ENCODE results near the gene ZNF697.
A peak's percentile ranks its signal among the peaks of the same experiment; 100 is the strongest.
"Not testable (repeated sequence)": the region's sequence is repeated elsewhere in the genome, so short reads cannot be mapped to it uniquely, and the experiment has no call there.

ZNF697 gene

GRCh38 chr1:119647734-119648619 is at the start of gene ZNF697:
TSS of gene ZNF697 (minus strand) at chr1:119648266. CDS start at chr1:119626100, 22,166 bp downstream.
- Histone ChIP-seq H3K36me3 (ENCODE audit: control insufficient read depth, insufficient read depth, low read length) (no peaks in the 10 kb centered on the region), H3K4me1 (ENCODE audit: control insufficient read depth, insufficient read depth, low read length) (no peaks in the 10 kb centered on the region), H3K27me3 (ENCODE audit: control insufficient read depth, insufficient read depth, low read length) (no peaks in the 10 kb centered on the region), H3K27ac (ENCODE audit: low read depth, low read length) (peak within 1 kb of the TSS; percentile 72), H3K4me3 (ENCODE audit: low read length) (peak within 1 kb of the TSS; percentile 83), H3K9ac (ENCODE audit: low read length) (peak within 1 kb of the TSS; percentile 74)

GRCh38 chr1:119697598-119697997 is 49.5 kb upstream of the ZNF697 start:
- H3K36me3 ChIP-seq (ENCODE audit: control insufficient read depth, insufficient read depth, low read length) = no peaks in the 10 kb centered on the region
- H3K4me1 ChIP-seq (ENCODE audit: control insufficient read depth, insufficient read depth, low read length) = no peaks in the 10 kb centered on the region
- H3K27ac ChIP-seq (ENCODE audit: low read depth, low read length) = no peak overlapping the region
- H3K4me3 ChIP-seq (ENCODE audit: low read length) = no peak overlapping the region
- no peaks in the 10 kb centered on the region for H3K27me3 ChIP-seq (ENCODE audit: control insufficient read depth, insufficient read depth, low read length)
- H3K9ac ChIP-seq (ENCODE audit: low read length) = no peak overlapping the region

- H3K4me1 ChIP-seq (ENCODE audit: control insufficient read depth, insufficient read depth, low read length); H3K36me3 ChIP-seq (ENCODE audit: control insufficient read depth, insufficient read depth, low read length); H3K4me3 ChIP-seq (ENCODE audit: low read length); H3K27me3 ChIP-seq (ENCODE audit: control insufficient read depth, insufficient read depth, low read length); H3K27ac ChIP-seq (ENCODE audit: low read depth, low read length); H3K9ac ChIP-seq (ENCODE audit: low read length): not testable (repeated sequence)
Measured at GRCh38 chr1:119696863-119697262, 48.8 kb upstream of the ZNF697 start.

- Histone ChIP-seq H3K36me3 (ENCODE audit: control insufficient read depth, insufficient read depth, low read length) (no peaks in the 10 kb centered on the region), H3K9ac (ENCODE audit: low read length) (no peak overlapping the region), H3K4me1 (ENCODE audit: control insufficient read depth, insufficient read depth, low read length) (no peaks in the 10 kb centered on the region), H3K4me3 (ENCODE audit: low read length) (no peak overlapping the region), H3K27me3 (ENCODE audit: control insufficient read depth, insufficient read depth, low read length) (no peaks in the 10 kb centered on the region), H3K27ac (ENCODE audit: low read depth, low read length) (no peak overlapping the region)
Measured at GRCh38 chr1:119689511-119689910, 41.4 kb upstream of the ZNF697 start.

GRCh38 chr1:119688810-119689209 is 40.7 kb upstream of the ZNF697 start:
- H3K4me3 ChIP-seq (ENCODE audit: low read length) = no peak overlapping the region
- H3K9ac ChIP-seq (ENCODE audit: low read length) = no peak overlapping the region
- no peaks in the 10 kb centered on the region for H3K36me3 ChIP-seq (ENCODE audit: control insufficient read depth, insufficient read depth, low read length)
- H3K4me1 ChIP-seq (ENCODE audit: control insufficient read depth, insufficient read depth, low read length) = no peaks in the 10 kb centered on the region
- no peaks in the 10 kb centered on the region for H3K27me3 ChIP-seq (ENCODE audit: control insufficient read depth, insufficient read depth, low read length)
- no peak overlapping the region for H3K27ac ChIP-seq (ENCODE audit: low read depth, low read length)

GRCh38 chr1:119687434-119688079 is 39.5 kb upstream of the ZNF697 start:
- no peak overlapping the region for H3K4me3 ChIP-seq (ENCODE audit: low read length)
- no peak overlapping the region for H3K27ac ChIP-seq (ENCODE audit: low read depth, low read length)
- no peak overlapping the region for H3K9ac ChIP-seq (ENCODE audit: low read length)
- no peaks in the 10 kb centered on the region for H3K36me3 ChIP-seq (ENCODE audit: control insufficient read depth, insufficient read depth, low read length)
- H3K4me1 ChIP-seq (ENCODE audit: control insufficient read depth, insufficient read depth, low read length) = no peaks in the 10 kb centered on the region
- H3K27me3 ChIP-seq (ENCODE audit: control insufficient read depth, insufficient read depth, low read length) = no peaks in the 10 kb centered on the region

- no peak overlapping the region for H3K4me3 ChIP-seq (ENCODE audit: low read length)
- H3K9ac ChIP-seq (ENCODE audit: low read length) = no peak overlapping the region
- H3K27ac ChIP-seq (ENCODE audit: low read depth, low read length) = no peak overlapping the region
- no peaks in the 10 kb centered on the region for H3K27me3 ChIP-seq (ENCODE audit: control insufficient read depth, insufficient read depth, low read length)
- H3K36me3 ChIP-seq (ENCODE audit: control insufficient read depth, insufficient read depth, low read length) = no peaks in the 10 kb centered on the region
- H3K4me1 ChIP-seq (ENCODE audit: control insufficient read depth, insufficient read depth, low read length) = no peaks in the 10 kb centered on the region
Measured at GRCh38 chr1:119686661-119687060, 38.6 kb upstream of the ZNF697 start.

GRCh38 chr1:119683893-119684292 is 35.8 kb upstream of the ZNF697 start:
- Histone ChIP-seq H3K36me3 (ENCODE audit: control insufficient read depth, insufficient read depth, low read length) (no peaks in the 10 kb centered on the region), H3K4me3 (ENCODE audit: low read length) (no peak overlapping the region), H3K4me1 (ENCODE audit: control insufficient read depth, insufficient read depth, low read length) (no peaks in the 10 kb centered on the region), H3K9ac (ENCODE audit: low read length) (no peak overlapping the region), H3K27me3 (ENCODE audit: control insufficient read depth, insufficient read depth, low read length) (no peaks in the 10 kb centered on the region), H3K27ac (ENCODE audit: low read depth, low read length) (no peak overlapping the region)

- no peak overlapping the region for H3K27ac ChIP-seq (ENCODE audit: low read depth, low read length)
- H3K9ac ChIP-seq (ENCODE audit: low read length) = no peak overlapping the region
- H3K4me1 ChIP-seq (ENCODE audit: control insufficient read depth, insufficient read depth, low read length) = no peaks in the 10 kb centered on the region
- H3K4me3 ChIP-seq (ENCODE audit: low read length) = no peak overlapping the region
- H3K36me3 ChIP-seq (ENCODE audit: control insufficient read depth, insufficient read depth, low read length) = no peaks in the 10 kb centered on the region
- H3K27me3 ChIP-seq (ENCODE audit: control insufficient read depth, insufficient read depth, low read length) = no peaks in the 10 kb centered on the region
Measured at GRCh38 chr1:119682141-119682540, 34.1 kb upstream of the ZNF697 start.

GRCh38 chr1:119681560-119681959 is 33.5 kb upstream of the ZNF697 start:
- Histone ChIP-seq H3K27ac (ENCODE audit: low read depth, low read length) (no peak overlapping the region), H3K4me3 (ENCODE audit: low read length) (no peak overlapping the region), H3K36me3 (ENCODE audit: control insufficient read depth, insufficient read depth, low read length) (no peaks in the 10 kb centered on the region), H3K27me3 (ENCODE audit: control insufficient read depth, insufficient read depth, low read length) (no peaks in the 10 kb centered on the region), H3K9ac (ENCODE audit: low read length) (no peak overlapping the region), H3K4me1 (ENCODE audit: control insufficient read depth, insufficient read depth, low read length) (no peaks in the 10 kb centered on the region)

- Histone ChIP-seq H3K36me3 (ENCODE audit: control insufficient read depth, insufficient read depth, low read length) (no peaks in the 10 kb centered on the region), H3K27ac (ENCODE audit: low read depth, low read length) (no peak overlapping the region), H3K9ac (ENCODE audit: low read length) (no peak overlapping the region), H3K27me3 (ENCODE audit: control insufficient read depth, insufficient read depth, low read length) (no peaks in the 10 kb centered on the region), H3K4me1 (ENCODE audit: control insufficient read depth, insufficient read depth, low read length) (no peaks in the 10 kb centered on the region), H3K4me3 (ENCODE audit: low read length) (no peak overlapping the region)
Measured at GRCh38 chr1:119680723-119681122, 32.7 kb upstream of the ZNF697 start.

GRCh38 chr1:119680193-119680592 is 32.1 kb upstream of the ZNF697 start:
- Histone ChIP-seq H3K4me1 (ENCODE audit: control insufficient read depth, insufficient read depth, low read length) (peaks cover 2% of the 10 kb centered on the region), H3K27me3 (ENCODE audit: control insufficient read depth, insufficient read depth, low read length) (no peaks in the 10 kb centered on the region), H3K9ac (ENCODE audit: low read length) (no peak overlapping the region), H3K4me3 (ENCODE audit: low read length) (no peak overlapping the region), H3K36me3 (ENCODE audit: control insufficient read depth, insufficient read depth, low read length) (no peaks in the 10 kb centered on the region), H3K27ac (ENCODE audit: low read depth, low read length) (no peak overlapping the region)

- Histone ChIP-seq H3K36me3 (ENCODE audit: control insufficient read depth, insufficient read depth, low read length) (no peaks in the 10 kb centered on the region), H3K27ac (ENCODE audit: low read depth, low read length) (no peak overlapping the region), H3K27me3 (ENCODE audit: control insufficient read depth, insufficient read depth, low read length) (no peaks in the 10 kb centered on the region), H3K4me3 (ENCODE audit: low read length) (no peak overlapping the region), H3K4me1 (ENCODE audit: control insufficient read depth, insufficient read depth, low read length) (peaks cover 2% of the 10 kb centered on the region), H3K9ac (ENCODE audit: low read length) (no peak overlapping the region)
Measured at GRCh38 chr1:119679223-119679622, 31.2 kb upstream of the ZNF697 start.

Data from rectal smooth muscle tissue (tissue), 1 donor.